VCaP (cell line): ENCODE measurements around the gene ALDH4A1.

Experiments used
- H3K27ac ChIP-seq: fragments of 450-650 bp; 2 replicates; pipeline ENCODE4 v1.5.1; 2017
- TF ChIP-seq, protein P1 (sequence below): fragments of 450-650 bp; conservative IDR thresholded peaks from 2 replicates; pipeline ENCODE4 v1.5.1; 2017; ENCODE audit warnings: mild to moderate bottlenecking, moderate library complexity

Gene ALDH4A1

DNA sequence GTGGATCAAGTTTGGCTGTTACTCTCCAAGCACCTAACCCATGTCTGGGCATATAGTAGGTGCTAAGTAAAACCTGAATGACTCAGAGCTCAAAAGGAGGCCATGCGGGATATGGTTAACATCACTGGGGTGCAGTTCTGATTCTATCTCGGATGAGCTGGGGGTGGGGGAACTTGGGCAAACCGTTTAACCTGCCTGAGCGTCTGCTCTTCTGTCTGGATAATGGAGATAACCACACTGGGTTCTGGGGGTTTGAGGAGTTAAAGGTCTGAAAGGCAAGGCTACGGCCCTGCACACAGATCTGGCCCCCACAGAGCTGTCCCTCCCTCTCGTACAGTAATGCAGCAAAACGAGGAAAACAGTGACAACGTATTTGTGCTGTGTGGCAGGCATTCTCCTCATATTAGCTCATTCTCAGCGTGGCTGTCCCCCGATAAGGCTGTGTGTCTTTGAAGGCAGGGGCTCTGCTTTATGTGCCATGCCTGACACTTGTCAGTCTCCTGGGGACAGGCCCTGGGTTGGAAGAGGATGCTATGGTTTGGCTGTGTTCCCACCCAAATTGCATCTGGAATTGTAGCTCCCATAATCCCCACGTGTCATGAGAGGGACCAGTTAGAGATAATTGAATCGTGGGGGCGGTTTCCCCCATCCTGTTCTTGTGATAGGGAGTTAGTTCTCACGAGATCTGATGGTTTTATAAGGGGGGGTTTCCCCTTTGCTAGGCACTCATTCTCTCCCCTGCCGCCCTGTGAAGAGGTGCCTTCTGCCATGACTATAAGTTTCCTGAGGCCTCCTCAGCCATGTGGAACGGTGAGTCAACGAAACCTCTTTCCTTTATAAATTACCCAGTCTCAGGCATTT is 6.8 kb upstream of the ALDH4A1 start:
- H3K27ac ChIP-seq = no peak overlapping the region
- TF ChIP-seq, protein P1, sequence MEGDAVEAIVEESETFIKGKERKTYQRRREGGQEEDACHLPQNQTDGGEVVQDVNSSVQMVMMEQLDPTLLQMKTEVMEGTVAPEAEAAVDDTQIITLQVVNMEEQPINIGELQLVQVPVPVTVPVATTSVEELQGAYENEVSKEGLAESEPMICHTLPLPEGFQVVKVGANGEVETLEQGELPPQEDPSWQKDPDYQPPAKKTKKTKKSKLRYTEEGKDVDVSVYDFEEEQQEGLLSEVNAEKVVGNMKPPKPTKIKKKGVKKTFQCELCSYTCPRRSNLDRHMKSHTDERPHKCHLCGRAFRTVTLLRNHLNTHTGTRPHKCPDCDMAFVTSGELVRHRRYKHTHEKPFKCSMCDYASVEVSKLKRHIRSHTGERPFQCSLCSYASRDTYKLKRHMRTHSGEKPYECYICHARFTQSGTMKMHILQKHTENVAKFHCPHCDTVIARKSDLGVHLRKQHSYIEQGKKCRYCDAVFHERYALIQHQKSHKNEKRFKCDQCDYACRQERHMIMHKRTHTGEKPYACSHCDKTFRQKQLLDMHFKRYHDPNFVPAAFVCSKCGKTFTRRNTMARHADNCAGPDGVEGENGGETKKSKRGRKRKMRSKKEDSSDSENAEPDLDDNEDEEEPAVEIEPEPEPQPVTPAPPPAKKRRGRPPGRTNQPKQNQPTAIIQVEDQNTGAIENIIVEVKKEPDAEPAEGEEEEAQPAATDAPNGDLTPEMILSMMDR = no peak

DNA sequence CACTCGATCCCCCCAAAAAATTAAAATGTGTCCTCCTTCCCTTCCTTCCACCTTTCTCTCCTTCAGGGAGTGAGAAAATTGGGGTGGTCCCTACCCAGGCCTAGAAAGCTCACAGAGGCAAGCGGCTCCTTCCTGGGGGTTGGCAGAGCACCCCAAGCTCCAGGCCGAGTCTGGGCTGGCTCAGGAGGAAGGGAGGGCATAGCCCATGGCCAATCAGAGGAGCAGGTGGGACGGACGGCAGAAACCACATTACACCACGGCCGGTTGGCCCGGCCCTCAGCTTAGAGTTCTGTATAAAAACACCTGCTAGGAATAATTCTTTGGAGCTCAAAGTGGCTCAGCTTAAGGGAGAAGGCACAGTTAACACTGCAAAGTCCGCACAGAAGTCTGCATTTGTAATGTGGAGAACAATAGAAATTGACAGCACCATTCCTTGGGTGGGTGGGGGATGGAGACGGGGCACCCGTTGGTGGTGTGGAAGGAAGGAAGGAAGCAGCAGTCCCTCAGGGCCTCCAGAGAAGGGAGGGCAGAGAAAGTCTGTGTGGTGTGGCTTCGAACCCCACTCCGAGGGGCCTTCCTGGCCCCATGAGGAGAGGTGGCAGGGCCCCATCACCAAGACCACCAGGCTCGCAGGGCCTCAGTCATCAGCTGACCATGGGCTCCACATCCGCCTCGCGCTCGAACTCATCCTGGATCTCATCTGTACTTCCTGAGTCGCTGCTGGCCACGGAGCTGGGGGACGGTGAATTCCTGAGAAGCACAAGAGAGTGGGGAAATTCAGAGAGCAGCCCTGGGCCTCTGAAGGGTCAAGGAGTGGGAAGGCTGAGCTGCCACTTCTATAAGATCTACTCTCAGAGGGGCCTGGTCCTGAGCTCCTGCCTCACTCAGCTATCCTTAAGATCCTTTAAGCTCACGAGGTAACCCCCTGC is 5.8 kb upstream of the ALDH4A1 start:
- H3K27ac ChIP-seq = peak overlapping the region; percentile 56
- TF ChIP-seq, protein P1 = no peak

DNA sequence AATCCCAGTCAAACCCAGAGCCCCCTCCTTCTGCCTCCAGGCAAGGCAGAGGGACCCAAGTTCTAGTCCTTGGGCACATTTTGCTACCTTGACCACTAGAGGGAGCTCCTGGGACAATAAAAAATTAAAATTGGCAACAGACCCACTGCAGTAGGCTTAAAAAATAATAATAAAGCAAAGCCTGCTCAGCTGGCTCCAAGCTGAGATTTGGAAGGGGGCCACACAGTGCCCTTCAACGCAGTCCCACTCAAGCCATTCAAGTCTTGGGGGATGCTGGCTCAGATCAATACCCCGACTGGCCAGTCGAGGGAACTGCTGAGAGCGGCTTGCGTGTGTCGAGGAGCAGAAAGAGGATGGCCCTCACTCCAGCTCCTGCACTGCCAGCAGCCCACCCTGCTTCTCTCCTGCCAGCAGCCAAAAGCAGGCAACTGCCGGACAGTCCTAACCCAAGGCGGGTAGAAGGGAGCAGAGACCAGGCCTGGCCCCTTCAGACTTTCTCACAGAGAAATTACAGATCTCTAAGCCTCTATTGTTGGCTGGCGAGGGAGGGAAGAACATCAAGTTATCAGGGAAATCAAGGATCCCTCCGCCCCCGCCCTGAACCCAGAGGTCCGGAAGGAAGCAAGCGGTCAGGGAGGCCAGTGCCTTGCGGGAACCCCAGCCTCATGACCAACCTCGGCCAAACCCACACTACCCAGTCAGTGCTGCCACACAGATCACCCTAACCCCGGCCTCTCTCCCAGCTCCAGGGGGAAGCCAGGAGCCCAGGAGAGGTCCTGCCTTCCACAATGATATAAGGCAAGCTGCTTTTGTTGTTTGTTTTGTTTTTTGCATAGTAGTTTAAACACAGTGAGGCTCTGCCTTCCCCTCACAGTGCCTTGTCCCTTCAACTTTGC is 4.9 kb upstream of the ALDH4A1 start:
- TF ChIP-seq, protein P1 = peak; percentile 86
- H3K27ac ChIP-seq = peak overlapping the region; percentile 56

DNA sequence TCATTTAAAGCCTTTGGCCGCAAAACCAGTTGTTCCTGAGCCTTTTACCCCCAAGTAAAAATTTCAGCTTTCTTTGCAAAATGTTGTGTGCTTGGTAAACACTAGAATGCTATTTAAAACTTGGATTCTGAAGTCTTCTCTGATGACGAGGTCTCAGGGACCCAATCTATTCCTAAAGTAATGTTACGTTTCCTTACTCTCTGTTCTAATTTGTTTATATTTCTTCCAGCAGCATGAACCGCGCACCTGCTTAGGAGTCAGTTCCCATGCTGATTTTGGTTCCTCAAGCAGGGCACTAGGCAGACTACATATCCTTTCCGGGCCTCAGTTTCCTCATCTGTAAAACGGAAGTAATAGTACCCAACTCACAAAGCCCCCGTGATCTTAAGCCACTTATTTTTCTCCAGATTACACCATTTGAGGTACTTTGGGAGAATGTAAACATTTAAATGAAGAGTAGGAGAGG is 969 bp upstream of the ALDH4A1 start:
- peak overlapping the region; percentile 95 for H3K27ac ChIP-seq
- TF ChIP-seq, protein P1 = no peak

DNA sequence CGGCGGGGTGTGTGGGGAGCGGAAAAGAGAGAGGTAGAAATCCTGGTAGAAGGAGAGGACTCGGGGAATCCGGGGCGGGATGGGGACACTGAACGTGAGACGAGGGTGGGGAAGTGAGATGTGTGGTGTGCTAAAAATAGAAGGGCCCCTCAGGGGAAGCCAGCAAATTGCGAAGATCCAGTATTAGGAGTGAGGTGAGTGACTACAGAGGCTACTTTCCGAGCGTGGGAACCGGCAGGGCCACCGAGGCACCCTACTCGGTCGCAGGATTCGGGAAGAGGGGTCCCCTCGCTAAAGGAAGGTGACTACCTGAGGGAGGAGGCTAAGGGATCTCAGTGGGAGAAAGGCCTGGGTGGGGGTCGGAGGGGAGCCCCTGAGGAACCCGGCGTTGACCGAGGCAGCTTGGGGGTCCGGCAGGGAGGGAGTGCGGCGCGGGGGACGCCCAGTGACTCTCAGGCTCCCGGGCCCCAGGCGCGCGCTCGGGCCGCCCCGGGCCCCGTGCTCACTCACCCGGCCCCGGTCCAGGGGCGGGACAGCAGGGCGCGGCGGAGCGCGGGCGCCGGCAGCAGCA is 318 bp downstream of the ALDH4A1 start:
- TF ChIP-seq, protein P1 = no peak

DNA sequence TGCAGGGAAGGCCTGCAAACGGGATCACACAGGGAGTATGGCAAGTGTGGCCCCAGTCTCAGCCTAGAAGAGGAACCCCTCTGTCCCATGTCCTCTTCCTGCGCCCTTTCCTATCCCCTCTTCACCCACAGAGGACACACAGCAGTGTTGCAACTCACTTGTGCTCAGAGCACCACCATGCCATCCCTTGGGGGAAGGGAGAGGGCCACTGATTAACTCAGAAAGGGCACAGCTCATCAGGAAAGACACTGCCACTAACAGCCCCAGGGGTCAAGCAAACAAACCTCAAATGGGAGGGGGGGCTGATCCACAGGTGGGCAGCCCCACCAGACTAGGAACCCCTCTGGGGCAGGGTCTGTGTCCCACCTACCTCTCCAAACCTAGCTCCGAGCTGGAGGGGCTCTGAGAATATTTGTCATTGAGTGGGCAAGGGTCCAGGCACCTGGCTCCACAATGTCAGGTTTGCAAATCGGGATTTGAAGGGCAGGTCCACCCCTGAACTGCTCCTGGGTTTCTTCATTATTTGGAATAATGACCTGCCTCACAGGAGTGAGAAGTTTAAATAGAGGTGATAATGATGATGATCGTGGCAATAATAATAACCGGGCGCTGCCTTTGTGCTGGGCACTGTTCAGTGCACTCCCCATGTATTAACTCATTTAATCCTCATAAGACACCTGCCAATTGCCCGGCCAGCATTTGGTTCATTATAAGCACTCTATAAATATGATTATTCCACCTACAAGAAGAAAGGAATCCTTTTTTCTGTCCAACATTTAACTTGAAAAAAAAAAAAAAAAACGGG is 1.0 kb downstream of the ALDH4A1 start:
- H3K27ac ChIP-seq = peak overlapping the region; percentile 95
- TF ChIP-seq, protein P1 = no peak

More for the DNA sequence above, 318 bp downstream of the ALDH4A1 start:
- peak overlapping the region; percentile 95 for H3K27ac ChIP-seq
